Ishikawa (cell line): ENCODE measurements around the gene OR4D5.

Source experiments
- EGR1 ChIP-seq: IDR thresholded peaks from 2 replicates; pipeline ENCODE4 v1.6.1; 2012
- EP300 ChIP-seq: IDR thresholded peaks from 2 replicates; pipeline ENCODE4 v1.6.1; 2012; ENCODE audit warnings: borderline replicate concordance
- MAX ChIP-seq: IDR thresholded peaks from 2 replicates; pipeline ENCODE4 v1.6.1; 2012
- NFIC ChIP-seq: IDR thresholded peaks from 2 replicates; pipeline ENCODE4 v1.6.1; 2012
- RAD21 ChIP-seq: IDR thresholded peaks from 2 replicates; pipeline ENCODE4 v1.6.1; 2012; ENCODE audit warnings: low read depth
- ZBTB7A ChIP-seq: IDR thresholded peaks from 2 replicates; pipeline ENCODE4 v1.6.1; 2012; ENCODE audit warnings: low read depth

GRCh38 chr11:123905826-123906225 is 33.6 kb upstream of the OR4D5 start:
- TF ChIP-seq EGR1 (no peak), RAD21 (no peak), NFIC (no peak), EP300 (no peak), ZBTB7A (no peak), MAX (no peak)
